Mesenchymal stem cell (in vitro differentiated cells and primary cell): Measurements from ENCODE around the gene HIVEP1.

Source experiments
- DNase-seq: peaks from one replicate; pipeline ENCODE4 v3.0.0-alpha.2; 2013
- H2AFZ ChIP-seq: one replicate; pipeline ENCODE4 v1.6.1; 2013; ENCODE audit warnings: low read depth, mild to moderate bottlenecking, control low read depth, inconsistent platforms, low read length, moderate library complexity
- H2AK5ac ChIP-seq: 2 replicates; pipeline ENCODE4 v1.6.1; 2013; ENCODE audit warnings: low read length, moderate library complexity, mild to moderate bottlenecking, inconsistent platforms; ENCODE audit not compliant: severe bottlenecking
- H2BK120ac ChIP-seq: one replicate; pipeline ENCODE4 v1.6.1; 2013; ENCODE audit warnings: low read depth, mild to moderate bottlenecking, inconsistent platforms, low read length, moderate library complexity
- H2BK12ac ChIP-seq, 2 experiments: one replicate each; pipeline ENCODE4 v1.6.1; 2013; ENCODE audit warnings: inconsistent platforms in 2 of 2, low read length in 2 of 2, mild to moderate bottlenecking in 2 of 2, moderate library complexity in 2 of 2, control low read depth in 1 of 2
- H2BK15ac ChIP-seq: one replicate; pipeline ENCODE4 v1.6.1; 2013; ENCODE audit warnings: mild to moderate bottlenecking, low read depth, inconsistent platforms; ENCODE audit not compliant: poor library complexity, severe bottlenecking
- H2BK5ac ChIP-seq: 2 replicates; pipeline ENCODE4 v1.6.1; 2013; ENCODE audit warnings: low read depth, mild to moderate bottlenecking, low read length, control low read depth, inconsistent platforms; ENCODE audit not compliant: poor library complexity, severe bottlenecking
- H3K14ac ChIP-seq, 2 experiments: one replicate each; pipeline ENCODE4 v1.6.1; 2013; ENCODE audit warnings: inconsistent platforms in 2 of 2, low read length in 2 of 2, control low read depth in 1 of 2, mild to moderate bottlenecking in 1 of 2, moderate library complexity in 1 of 2
- H3K18ac ChIP-seq, 2 experiments: one replicate each; pipeline ENCODE4 v1.6.1; 2013; ENCODE audit warnings: inconsistent platforms in 2 of 2, low read length in 2 of 2, control low read depth in 1 of 2, low read depth in 1 of 2, mild to moderate bottlenecking in 1 of 2
- H3K23ac ChIP-seq, 2 experiments: one replicate each; pipeline ENCODE4 v1.6.1; 2013; ENCODE audit warnings: inconsistent platforms in 2 of 2, low read length in 2 of 2, mild to moderate bottlenecking in 2 of 2, moderate library complexity in 2 of 2, control low read depth in 1 of 2
- H3K27ac ChIP-seq: 2 replicates; pipeline ENCODE4 v1.5.1; 2013; ENCODE audit warnings: mild to moderate bottlenecking, moderate library complexity, low read length, control low read depth, inconsistent platforms; ENCODE audit not compliant: poor library complexity, severe bottlenecking
- H3K27me3 ChIP-seq, 2 experiments: 2 replicates each; pipeline versions ENCODE4 v1.6.1 to v1.7.0; 2013; ENCODE audit warnings: low read length in 2 of 2, mild to moderate bottlenecking in 2 of 2, moderate library complexity in 2 of 2, control low read depth in 1 of 2, inconsistent platforms in 1 of 2; ENCODE audit not compliant: control insufficient read depth in 1 of 2, insufficient read depth in 1 of 2
- H3K36me3 ChIP-seq, 2 experiments: 2 replicates each; pipeline versions ENCODE4 v1.6.1 to v1.7.0; 2013; ENCODE audit warnings: low read length in 2 of 2, control low read depth in 1 of 2, inconsistent platforms in 1 of 2, low read depth in 1 of 2, mild to moderate bottlenecking in 1 of 2; ENCODE audit not compliant: insufficient read depth in 2 of 2, control insufficient read depth in 1 of 2
- H3K4ac ChIP-seq, 2 experiments: one replicate each; pipeline ENCODE4 v1.6.1; 2013; ENCODE audit warnings: inconsistent platforms in 2 of 2, low read length in 2 of 2, mild to moderate bottlenecking in 2 of 2, moderate library complexity in 2 of 2, control low read depth in 1 of 2, low read depth in 1 of 2
- H3K4me1 ChIP-seq: 2 replicates; pipeline ENCODE4 v1.6.1; 2013; ENCODE audit warnings: low read depth, low read length, control low read depth; ENCODE audit not compliant: control insufficient read depth, insufficient read depth
- H3K4me2 ChIP-seq: 2 replicates; pipeline ENCODE4 v1.6.1; 2013; ENCODE audit warnings: low read length, mild to moderate bottlenecking, inconsistent platforms; ENCODE audit not compliant: poor library complexity, severe bottlenecking
- H3K4me3 ChIP-seq, 2 experiments: 2 replicates each; pipeline versions ENCODE4 v1.5.1 to v1.7.0; 2013; ENCODE audit warnings: low read length in 2 of 2, mild to moderate bottlenecking in 2 of 2, control low read depth in 1 of 2, low read depth in 1 of 2; ENCODE audit not compliant: insufficient read depth in 1 of 2
- H3K79me1 ChIP-seq: replicated peaks from 2 replicates; pipeline ENCODE4 v1.6.1; 2013; ENCODE audit warnings: mild to moderate bottlenecking, control low read depth, low read length, inconsistent platforms; ENCODE audit not compliant: poor library complexity, severe bottlenecking
- H3K9ac ChIP-seq: 2 replicates; pipeline ENCODE4 v1.7.0; 2013; ENCODE audit warnings: mild to moderate bottlenecking, low read length, moderate library complexity
- H3K9me3 ChIP-seq: 2 replicates; pipeline ENCODE4 v1.7.0; 2013; ENCODE audit warnings: mild to moderate bottlenecking, low read length; ENCODE audit not compliant: control insufficient read depth
- H4K8ac ChIP-seq: one replicate; pipeline ENCODE4 v1.6.1; 2013; ENCODE audit warnings: inconsistent platforms, mild to moderate bottlenecking, low read length, moderate library complexity
- H4K91ac ChIP-seq: one replicate; pipeline ENCODE4 v1.6.1; 2013; ENCODE audit warnings: mild to moderate bottlenecking, low read length, inconsistent platforms
- WGBS: methylation state at CpG from one replicate; pipeline ENCODE4 v1.1.7; 2013; ENCODE audit warnings: mixed read lengths; 5-methylcytosine and 5-hydroxymethylcytosine counted together

The HIVEP1 gene

GRCh38 chr6:12169377-12169776 lies 157.3 kb downstream of the HIVEP1 start:
- Histone ChIP-seq H2BK5ac (no peak overlapping the region), H3K4me1 (no peaks in the 10 kb centered on the region), H3K18ac (no peak overlapping the region), H3K23ac (no peak overlapping the region), H2BK12ac (no peak overlapping the region), H2AK5ac (no peak overlapping the region), H2BK15ac (no peak overlapping the region), H3K79me1 (no peaks in the 10 kb centered on the region), H3K27me3 (no peaks in the 10 kb centered on the region), H4K91ac (no peak overlapping the region), H3K4me3 (no peak overlapping the region), H3K14ac (no peak overlapping the region), H2BK120ac (no peak overlapping the region), H3K36me3 (peaks cover 0 to 7% of the 10 kb centered on the region in 2 experiments), H3K9ac (no peak overlapping the region), H3K4me2 (no peak overlapping the region), H3K4ac (no peak overlapping the region), H4K8ac (no peak overlapping the region), H3K9me3 (no peaks in the 10 kb centered on the region), H3K27ac (no peak overlapping the region), H2AFZ (no peak overlapping the region)
- WGBS: 91% methylated on average over 1 of the region's 1 CpG
- no peak for DNase-seq

DNA sequence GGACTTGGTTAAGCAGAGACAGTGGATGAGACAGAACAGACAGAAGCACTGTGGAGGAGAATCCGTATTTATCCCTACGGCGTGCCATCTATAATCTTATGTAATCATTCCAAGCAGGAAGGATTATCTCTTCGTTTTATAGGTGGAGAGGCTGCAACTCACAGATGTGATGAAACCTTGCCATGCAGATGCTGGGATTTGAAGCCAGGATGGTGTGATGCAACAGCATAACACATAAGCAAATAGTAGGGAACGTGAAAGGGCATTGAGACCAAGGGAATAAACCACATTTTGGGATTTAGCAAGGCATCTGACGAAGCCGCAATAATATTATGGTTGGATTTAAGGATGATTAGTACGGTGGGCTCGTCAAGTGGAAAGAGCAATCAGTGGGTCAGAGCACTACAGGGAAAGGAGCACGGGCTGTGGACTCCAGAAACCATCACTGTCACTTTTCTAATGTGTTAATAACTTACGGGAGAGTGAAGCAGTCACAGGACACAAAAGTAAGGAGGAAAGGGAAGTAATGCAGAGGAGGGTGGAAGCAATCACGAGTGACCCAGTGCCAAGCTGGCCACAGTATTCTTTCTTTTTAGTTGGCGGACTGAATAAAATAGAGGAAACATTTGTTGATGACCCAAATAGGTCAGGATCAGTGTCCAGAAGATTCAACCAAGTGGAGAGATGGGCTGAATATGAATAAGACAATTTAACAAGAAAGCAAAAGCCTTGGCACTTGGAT lies 158.4 kb downstream of the HIVEP1 start:
- Histone ChIP-seq H2BK120ac (no peak overlapping the region), H3K9me3 (no peaks in the 10 kb centered on the region), H2BK5ac (no peak overlapping the region), H4K8ac (no peak overlapping the region), H2AK5ac (no peak overlapping the region), H3K4me3 (no peak overlapping the region), H3K23ac (no peak overlapping the region), H2AFZ (no peak overlapping the region), H3K4me1 (no peaks in the 10 kb centered on the region), H3K36me3 (peaks cover 0 to 2% of the 10 kb centered on the region in 2 experiments), H3K4me2 (no peak overlapping the region), H3K9ac (no peak overlapping the region), H2BK15ac (no peak overlapping the region), H3K4ac (no peak overlapping the region), H3K18ac (no peak overlapping the region), H3K27ac (no peak overlapping the region), H3K79me1 (no peaks in the 10 kb centered on the region), H3K14ac (no peak overlapping the region), H4K91ac (no peak overlapping the region), H2BK12ac (no peak overlapping the region), H3K27me3 (no peaks in the 10 kb centered on the region)
- no peak for DNase-seq
- WGBS: 95% methylated on average over 13 of the region's 13 CpGs

DNA sequence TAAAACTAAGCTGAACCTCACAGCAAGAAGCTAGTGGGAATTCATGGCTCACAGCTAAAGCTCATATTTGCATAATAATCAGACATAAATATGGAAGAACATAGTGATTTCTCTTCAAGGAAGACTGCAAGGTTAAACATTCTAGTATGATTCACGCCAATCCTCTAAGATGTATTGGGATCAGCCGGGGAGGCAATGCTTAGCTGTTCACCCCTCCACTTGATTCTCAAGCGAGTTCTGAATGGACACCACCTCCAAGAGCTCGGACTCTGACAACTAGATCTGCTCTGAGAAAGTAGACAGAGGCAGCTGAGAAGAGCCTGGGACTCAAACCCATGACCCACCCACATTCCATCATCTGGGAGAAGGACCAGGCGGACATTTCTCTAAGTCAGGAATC lies 159.6 kb downstream of the HIVEP1 start:
- Histone ChIP-seq H2BK5ac (no peak overlapping the region), H3K4me2 (no peak overlapping the region), H3K36me3 (no peaks in the 10 kb centered on the region), H2AFZ (no peak overlapping the region), H2BK120ac (no peak overlapping the region), H3K9me3 (no peaks in the 10 kb centered on the region), H3K18ac (no peak overlapping the region), H2BK12ac (no peak overlapping the region), H3K9ac (no peak overlapping the region), H3K23ac (no peak overlapping the region), H2BK15ac (no peak overlapping the region), H3K14ac (no peak overlapping the region), H3K4me3 (no peak overlapping the region), H3K27ac (no peak overlapping the region), H4K8ac (no peak overlapping the region), H3K79me1 (no peaks in the 10 kb centered on the region), H4K91ac (no peak overlapping the region), H3K4me1 (no peaks in the 10 kb centered on the region), H2AK5ac (no peak overlapping the region), H3K27me3 (no peaks in the 10 kb centered on the region), H3K4ac (no peak overlapping the region)
- 93% methylated on average over 5 of the region's 5 CpGs for WGBS
- DNase-seq: no peak

GRCh38 chr6:12172572-12172971 lies 160.5 kb downstream of the HIVEP1 start:
- Histone ChIP-seq H3K18ac (no peak overlapping the region), H2AFZ (no peak overlapping the region), H3K27ac (no peak overlapping the region), H4K8ac (no peak overlapping the region), H2BK15ac (no peak overlapping the region), H3K36me3 (no peaks in the 10 kb centered on the region), H3K4me2 (no peak overlapping the region), H3K4me3 (no peak overlapping the region), H3K23ac (no peak overlapping the region), H3K4me1 (no peaks in the 10 kb centered on the region), H3K4ac (no peak overlapping the region), H2AK5ac (no peak overlapping the region), H3K9ac (no peak overlapping the region), H2BK12ac (no peak overlapping the region), H3K27me3 (no peaks in the 10 kb centered on the region), H3K14ac (no peak overlapping the region), H2BK5ac (no peak overlapping the region), H3K79me1 (no peaks in the 10 kb centered on the region), H2BK120ac (no peak overlapping the region), H3K9me3 (no peaks in the 10 kb centered on the region), H4K91ac (no peak overlapping the region)
- DNase-seq: no peak
- WGBS: 100% methylated on average over 1 of the region's 2 CpGs
